ENCODE data around the gene ANAPC13. TPM values are rescaled to one million over a fixed set of nuclear protein-coding genes. Genes with fewer than 3 reads are reported as not detected.
A peak's percentile ranks its signal among the peaks of the same experiment; 100 is the strongest.

ANAPC13 gene
- total RNA-seq, 2 donors from 2014 or later: 40.2 to 83.2 TPM

DNA sequence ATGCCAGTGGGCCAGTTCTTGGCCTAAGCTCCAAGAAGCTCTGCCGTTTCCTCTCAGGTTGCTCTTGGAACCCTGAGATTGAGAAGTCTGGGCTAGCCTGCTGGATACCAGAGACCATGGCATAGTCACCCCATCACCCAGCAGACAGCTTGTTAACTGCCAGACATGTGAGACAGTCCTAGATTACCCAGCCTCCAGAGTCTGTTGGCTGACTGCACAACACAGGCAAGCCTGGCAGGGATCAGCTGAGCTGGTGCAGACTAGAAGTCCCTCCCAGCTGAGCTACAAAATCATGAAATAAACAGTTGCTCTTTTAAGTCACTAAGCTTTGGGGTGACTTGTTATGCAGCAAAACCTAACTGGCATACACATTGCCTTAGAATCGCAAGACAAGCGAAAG lies 5.2 kb downstream of the ANAPC13 start:
- no peak overlapping the region for H3K4me3 ChIP-seq
- H3K27ac ChIP-seq: no peak overlapping the region
- 86% methylated on average over 3 of the region's 3 CpGs for WGBS

DNA sequence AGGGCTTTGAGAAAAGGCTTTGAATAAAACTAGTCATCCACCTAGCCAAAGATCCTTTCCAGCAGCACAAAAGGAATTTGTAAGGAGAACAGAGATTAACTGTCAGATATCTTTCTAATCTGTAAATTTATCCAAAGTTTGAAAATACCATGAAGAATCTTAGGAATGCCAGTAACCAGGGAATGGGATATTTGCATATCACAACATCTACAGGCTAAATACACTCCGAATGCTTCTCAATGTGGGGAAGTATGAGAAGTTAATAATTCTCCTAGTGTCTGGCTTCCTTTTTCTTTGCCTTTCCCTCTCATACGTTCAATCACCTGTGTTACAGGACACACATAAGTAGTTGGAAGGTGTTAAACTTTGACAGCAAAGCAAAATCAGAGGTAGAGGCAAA lies 7.8 kb downstream of the ANAPC13 start:
- H3K36me3 ChIP-seq: peaks cover 0 to 4% of the 10 kb centered on the region in 2 donors
- H3K4me1 ChIP-seq (replicated peaks): no peaks in the 10 kb centered on the region
- H3K4me3 ChIP-seq: no peak overlapping the region
- intact Hi-C loops (cut with DNase I): loop anchor here (5.0 to 10.0 kb wide), 2 partner anchors 101 to 543 kb away; no protein-coding TSS in a partner anchor
- no peak for DNase-seq (ENCODE audit: low spot score)
- WGBS: 35% methylated on average over 2 of the region's 2 CpGs
- H3K27ac ChIP-seq: peak overlapping the region; percentile 6 to 10
- TF ChIP-seq POLR2A (IDR thresholded peaks at IDR 0.05) (no peak), CTCF (IDR thresholded peaks at IDR 0.05) (no peak), POLR2AphosphoS5 (IDR thresholded peaks at IDR 0.05) (no peak)
- H3K27me3 ChIP-seq (replicated peaks; ENCODE audit: insufficient read depth): no peaks in the 10 kb centered on the region
- no peaks in the 10 kb centered on the region for H3K9me3 ChIP-seq

More for the DNA sequence above, 5.2 kb downstream of the ANAPC13 start:
- intact Hi-C loops (cut with DNase I): loop anchor here (5.0 to 10.0 kb wide), 2 partner anchors 268 to 666 kb away; no protein-coding TSS in a partner anchor
- H3K9me3 ChIP-seq: no peaks in the 10 kb centered on the region
- H3K36me3 ChIP-seq: peaks cover 0 to 4% of the 10 kb centered on the region in 2 donors
- peaks cover 3% of the 10 kb centered on the region for H3K4me1 ChIP-seq (replicated peaks)
- no peak for TF ChIP-seq CTCF (IDR thresholded peaks at IDR 0.05)
- TF ChIP-seq POLR2AphosphoS5 (IDR thresholded peaks at IDR 0.05): no peak
- no peak for TF ChIP-seq POLR2A (IDR thresholded peaks at IDR 0.05)
- H3K27me3 ChIP-seq (replicated peaks; ENCODE audit: insufficient read depth): no peaks in the 10 kb centered on the region
- no peak for DNase-seq (ENCODE audit: low spot score)

DNA sequence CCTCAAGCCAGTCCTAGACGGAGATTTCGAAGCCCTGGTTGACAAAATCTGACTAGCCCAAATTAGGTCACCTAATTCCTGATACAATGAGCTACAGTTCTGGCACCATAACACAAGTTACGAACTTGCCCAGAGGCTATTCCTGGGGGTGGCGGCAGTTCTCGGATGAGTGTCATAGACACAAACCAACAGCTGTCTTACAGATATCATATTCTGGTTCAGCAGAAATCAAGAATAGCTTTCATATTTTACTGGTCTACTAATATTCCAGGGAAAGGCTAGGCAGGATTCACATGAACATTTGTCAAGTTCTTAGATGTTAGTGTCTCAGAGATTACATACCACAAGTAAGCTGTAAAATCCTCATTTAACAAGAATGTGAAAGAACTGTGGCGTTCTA lies 8.8 kb downstream of the ANAPC13 start:
- DNase-seq (ENCODE audit: low spot score): no peak
- Histone ChIP-seq H3K4me1 (replicated peaks) (no peaks in the 10 kb centered on the region), H3K27me3 (replicated peaks; ENCODE audit: insufficient read depth) (no peaks in the 10 kb centered on the region), H3K9me3 (no peaks in the 10 kb centered on the region), H3K4me3 (no peak overlapping the region), H3K27ac (peak overlapping the region; percentile 31 to 34), H3K36me3 (peaks cover 0 to 4% of the 10 kb centered on the region in 2 donors)
- 81% methylated on average over 6 of the region's 6 CpGs for WGBS
- TF ChIP-seq CTCF (IDR thresholded peaks at IDR 0.05) (no peak), POLR2AphosphoS5 (IDR thresholded peaks at IDR 0.05) (no peak), POLR2A (IDR thresholded peaks at IDR 0.05) (no peak)
- intact Hi-C loops (cut with DNase I): loop anchor here (5.0 to 10.0 kb wide), 2 partner anchors 100 to 542 kb away; no protein-coding TSS in a partner anchor

DNA sequence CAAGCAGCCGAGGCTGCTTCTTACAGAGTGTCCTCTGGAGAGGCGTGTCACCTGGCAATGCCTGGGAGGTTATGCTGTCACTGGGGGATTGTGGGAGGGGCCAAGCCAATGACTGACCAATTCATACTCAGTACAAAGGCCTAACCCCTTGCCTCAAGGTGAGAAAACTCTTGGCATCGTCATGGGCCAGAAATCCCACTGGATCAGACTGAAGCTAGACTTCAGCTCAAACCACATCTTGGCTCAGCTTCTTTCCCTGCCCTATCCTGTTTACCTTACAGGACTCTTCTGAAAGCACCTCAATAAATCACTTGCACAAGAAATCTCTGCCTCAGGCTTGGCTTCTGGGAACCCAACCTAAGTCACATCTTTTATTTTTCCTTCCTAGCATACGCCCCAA lies 9.5 kb downstream of the ANAPC13 start:
- intact Hi-C loops (cut with DNase I): loop anchor here (5.0 to 10.0 kb wide), 2 partner anchors 99 to 542 kb away; no protein-coding TSS in a partner anchor
- no peak for TF ChIP-seq CTCF (IDR thresholded peaks at IDR 0.05)
- TF ChIP-seq POLR2A (IDR thresholded peaks at IDR 0.05): no peak
- TF ChIP-seq POLR2AphosphoS5 (IDR thresholded peaks at IDR 0.05): peak; percentile 50
- no peaks in the 10 kb centered on the region for H3K4me1 ChIP-seq (replicated peaks)
- WGBS: 27% methylated on average over 4 of the region's 4 CpGs
- H3K9me3 ChIP-seq: no peaks in the 10 kb centered on the region
- H3K36me3 ChIP-seq: peaks cover 0 to 4% of the 10 kb centered on the region in 2 donors
- no peaks in the 10 kb centered on the region for H3K27me3 ChIP-seq (replicated peaks; ENCODE audit: insufficient read depth)
- peak; percentile 40 for DNase-seq (ENCODE audit: low spot score)
- H3K27ac ChIP-seq: peak overlapping the region; percentile 31 to 34
- H3K4me3 ChIP-seq: no peak overlapping the region

DNA sequence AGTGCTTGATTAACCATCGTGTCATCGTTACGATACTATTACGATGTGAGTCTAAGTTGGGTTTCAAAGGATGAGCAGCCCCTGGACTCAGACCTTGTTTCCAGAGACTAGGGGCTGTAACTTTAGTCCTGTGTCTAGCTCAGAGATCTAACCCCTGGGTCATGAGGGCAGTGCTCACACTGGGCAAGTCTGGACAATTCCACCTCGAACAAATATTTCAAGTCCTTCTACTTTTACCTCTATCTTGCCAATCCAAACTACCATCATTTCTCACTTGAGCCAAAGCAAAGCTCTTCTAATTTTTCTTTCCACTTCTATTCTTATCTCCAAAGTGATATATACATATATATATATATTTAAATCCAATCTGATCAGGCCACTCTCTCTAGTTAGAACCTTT lies 10.8 kb downstream of the ANAPC13 start:
- intact Hi-C loops (cut with DNase I): loop anchor here (2.0 to 10.0 kb wide), 3 partner anchors 98 to 540 kb away; no protein-coding TSS in a partner anchor
- H3K27ac ChIP-seq: no peak overlapping the region

More for the DNA sequence above, 10.8 kb downstream of the ANAPC13 start:
- no peaks in the 10 kb centered on the region for H3K4me1 ChIP-seq (replicated peaks)
- peaks cover 0 to 4% of the 10 kb centered on the region in 2 donors for H3K36me3 ChIP-seq
- no peaks in the 10 kb centered on the region for H3K27me3 ChIP-seq (replicated peaks; ENCODE audit: insufficient read depth)
- 72% methylated on average over 5 of the region's 5 CpGs for WGBS
- DNase-seq (ENCODE audit: low spot score): no peak
- H3K4me3 ChIP-seq: no peak overlapping the region
- TF ChIP-seq POLR2A (IDR thresholded peaks at IDR 0.05): no peak
- no peak for TF ChIP-seq POLR2AphosphoS5 (IDR thresholded peaks at IDR 0.05)
- TF ChIP-seq CTCF (IDR thresholded peaks at IDR 0.05): no peak
- H3K9me3 ChIP-seq: no peaks in the 10 kb centered on the region

All from prostate gland (tissue), 2 donors.